ENCODE results near the gene FUZ.

FUZ gene

DNA sequence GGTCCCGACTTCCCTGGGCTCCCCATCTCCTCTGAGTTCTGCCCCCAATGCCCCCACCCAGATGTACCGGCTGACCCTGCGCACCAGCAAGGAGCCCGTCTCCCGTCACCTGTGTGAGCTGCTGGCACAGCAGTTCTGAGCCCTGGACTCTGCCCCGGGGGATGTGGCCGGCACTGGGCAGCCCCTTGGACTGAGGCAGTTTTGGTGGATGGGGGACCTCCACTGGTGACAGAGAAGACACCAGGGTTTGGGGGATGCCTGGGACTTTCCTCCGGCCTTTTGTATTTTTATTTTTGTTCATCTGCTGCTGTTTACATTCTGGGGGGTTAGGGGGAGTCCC lies 6.5 kb downstream of the FUZ start:
- no peak for DNase-seq

DNA sequence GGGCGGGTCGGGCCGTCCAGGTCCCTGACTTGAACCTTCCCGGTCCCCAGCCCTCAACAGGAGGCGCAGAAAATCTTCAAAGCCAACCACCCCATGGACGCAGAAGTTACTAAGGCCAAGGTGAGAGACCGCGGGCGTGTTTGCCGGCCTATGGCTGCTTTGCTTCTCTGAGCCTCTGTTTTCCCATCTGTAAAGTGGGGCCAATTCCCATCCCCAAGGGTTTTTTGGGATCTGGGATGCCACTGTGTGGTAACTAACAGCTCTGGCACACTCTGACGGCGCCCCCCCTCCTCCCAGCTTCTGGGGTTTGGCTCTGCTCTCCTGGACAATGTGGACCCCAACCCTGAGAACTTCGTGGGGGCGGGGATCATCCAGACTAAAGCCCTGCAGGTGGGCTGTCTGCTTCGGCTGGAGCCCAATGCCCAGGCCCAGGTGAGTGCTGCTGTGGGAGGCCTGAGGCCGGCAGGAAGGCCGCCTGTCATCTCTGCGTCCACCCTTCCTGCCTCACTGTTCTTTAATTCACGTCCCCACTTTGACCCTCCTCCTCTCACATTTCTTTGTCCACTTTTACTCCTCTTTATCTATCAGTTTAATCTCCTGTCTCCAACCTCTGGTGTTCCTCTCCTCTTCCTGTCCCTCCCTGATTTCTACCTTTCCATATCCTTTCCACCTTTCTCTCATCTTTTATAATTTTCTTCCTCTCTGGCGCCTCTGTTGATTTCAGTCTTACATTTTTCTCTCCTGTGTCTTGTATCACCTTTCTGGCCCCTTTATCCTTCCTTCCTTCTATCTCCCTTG lies 7.1 kb downstream of the FUZ start:
- no peak for DNase-seq

DNA sequence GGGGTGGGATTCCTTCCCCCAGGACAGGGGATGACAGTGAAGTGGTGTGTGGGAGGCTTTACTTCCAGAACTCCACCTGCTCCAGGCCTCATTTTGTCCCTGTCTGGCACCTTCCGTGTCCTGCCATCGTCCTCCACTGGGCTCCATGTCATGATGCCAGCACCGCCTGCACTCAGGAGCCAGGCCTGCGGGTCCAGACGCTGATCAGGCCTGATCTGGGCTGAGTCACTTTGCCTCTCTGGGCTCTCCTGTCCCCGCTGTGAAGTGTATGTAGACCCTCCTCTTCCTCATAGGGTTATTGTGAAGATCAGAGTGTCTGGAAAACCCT lies 9.6 kb downstream of the FUZ start:
- DNase-seq, result no peak

DNA sequence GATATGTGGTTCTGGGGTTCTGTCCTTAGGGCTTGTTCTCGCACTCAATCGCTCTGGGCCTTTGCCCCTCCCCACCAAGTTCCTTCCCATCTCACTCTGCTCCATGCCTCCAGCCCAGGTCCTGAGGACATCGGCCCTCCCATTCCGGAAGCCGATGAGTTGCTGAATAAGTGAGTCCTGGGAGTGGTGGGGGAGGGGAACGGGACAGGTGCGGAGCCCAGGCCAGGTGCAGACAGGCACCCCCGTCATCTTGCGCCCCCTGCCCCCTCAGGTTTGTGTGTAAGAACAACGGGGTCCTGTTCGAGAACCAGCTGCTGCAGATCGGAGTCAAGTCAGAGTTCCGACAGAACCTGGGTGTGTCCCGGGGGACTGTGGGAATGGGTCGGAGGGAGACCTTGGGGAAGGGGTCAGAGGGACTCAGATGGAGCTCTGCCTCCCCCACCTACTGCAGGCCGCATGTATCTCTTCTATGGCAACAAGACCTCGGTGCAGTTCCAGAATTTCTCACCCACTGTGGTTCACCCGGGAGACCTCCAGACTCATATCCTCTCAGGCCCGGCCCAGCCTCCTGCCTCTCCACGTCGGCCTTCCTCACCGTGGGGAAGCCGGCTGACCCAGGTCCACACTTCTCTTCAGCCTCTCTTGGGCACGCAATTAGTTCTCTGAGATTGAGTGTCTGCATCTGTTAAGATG lies 10.1 kb downstream of the FUZ start:
- DNase-seq, result no peak

DNA sequence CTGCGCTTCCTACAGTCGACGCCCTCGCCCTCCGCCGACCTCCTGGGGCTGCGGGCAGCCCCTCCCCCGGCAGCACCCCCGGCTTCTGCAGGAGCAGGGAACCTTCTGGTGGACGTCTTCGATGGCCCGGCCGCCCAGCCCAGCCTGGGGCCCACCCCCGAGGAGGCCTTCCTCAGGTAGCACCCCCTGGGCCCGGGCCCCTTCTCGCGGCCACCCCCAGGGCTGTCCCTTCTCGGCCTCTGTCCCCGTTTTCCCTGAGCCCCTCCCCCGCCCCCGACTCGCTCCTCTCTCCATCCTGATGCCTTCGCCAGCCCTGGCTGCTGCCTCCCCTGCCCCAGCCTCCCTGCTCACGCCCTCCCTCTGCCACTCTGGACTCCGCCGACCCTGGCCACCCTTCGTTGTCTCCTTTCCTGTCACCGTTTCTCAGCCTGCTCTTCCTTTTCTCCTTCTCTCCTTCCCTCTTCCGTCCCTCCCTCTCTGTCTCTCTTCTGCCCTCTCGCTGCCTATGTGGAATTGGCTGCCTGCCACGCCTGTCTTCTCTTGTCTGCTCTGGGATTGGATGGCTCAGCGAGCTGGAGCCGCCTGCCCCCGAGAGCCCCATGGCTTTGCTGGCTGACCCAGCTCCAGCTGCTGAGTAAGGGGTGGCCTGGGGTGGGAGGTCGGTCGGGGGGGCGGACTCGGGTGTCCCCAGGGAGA lies 11.0 kb downstream of the FUZ start:
- peak in 1 of 3 experiments; percentile 76 for DNase-seq

DNA sequence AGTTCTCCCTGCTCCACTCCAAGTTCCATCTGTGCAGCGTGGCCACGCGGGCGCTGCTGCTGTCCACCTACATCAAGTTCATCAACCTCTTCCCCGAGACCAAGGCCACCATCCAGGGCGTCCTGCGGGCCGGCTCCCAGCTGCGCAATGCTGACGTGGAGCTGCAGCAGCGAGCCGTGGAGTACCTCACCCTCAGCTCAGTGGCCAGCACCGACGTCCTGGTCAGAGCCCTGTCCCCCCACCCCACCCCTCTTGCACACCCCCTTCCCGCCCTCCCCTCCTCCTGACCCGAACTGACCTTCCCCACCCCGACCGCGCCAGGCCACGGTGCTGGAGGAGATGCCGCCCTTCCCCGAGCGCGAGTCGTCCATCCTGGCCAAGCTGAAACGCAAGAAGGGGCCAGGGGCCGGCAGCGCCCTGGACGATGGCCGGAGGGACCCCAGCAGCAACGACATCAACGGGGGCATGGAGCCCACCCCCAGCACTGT lies 11.6 kb downstream of the FUZ start:
- DNase-seq, result no peak

DNA sequence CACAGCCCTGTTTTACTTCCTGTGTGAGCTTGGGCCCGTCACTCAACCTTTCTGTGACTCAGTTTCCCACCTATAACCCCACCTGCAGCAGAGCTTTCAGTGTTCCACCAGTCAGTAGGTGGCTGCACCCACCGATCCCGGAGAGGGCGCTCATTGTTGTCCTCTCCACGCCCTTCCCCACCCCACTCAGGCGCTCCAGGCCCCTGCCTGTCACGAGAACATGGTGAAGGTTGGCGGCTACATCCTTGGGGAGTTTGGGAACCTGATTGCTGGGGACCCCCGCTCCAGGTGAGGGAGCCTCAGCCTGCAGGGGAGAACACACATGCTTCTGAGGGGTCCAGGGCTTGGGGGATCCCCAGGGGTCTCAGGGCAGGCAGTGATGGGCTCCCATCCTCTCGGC lies 12.3 kb downstream of the FUZ start:
- no peak for DNase-seq

DNA sequence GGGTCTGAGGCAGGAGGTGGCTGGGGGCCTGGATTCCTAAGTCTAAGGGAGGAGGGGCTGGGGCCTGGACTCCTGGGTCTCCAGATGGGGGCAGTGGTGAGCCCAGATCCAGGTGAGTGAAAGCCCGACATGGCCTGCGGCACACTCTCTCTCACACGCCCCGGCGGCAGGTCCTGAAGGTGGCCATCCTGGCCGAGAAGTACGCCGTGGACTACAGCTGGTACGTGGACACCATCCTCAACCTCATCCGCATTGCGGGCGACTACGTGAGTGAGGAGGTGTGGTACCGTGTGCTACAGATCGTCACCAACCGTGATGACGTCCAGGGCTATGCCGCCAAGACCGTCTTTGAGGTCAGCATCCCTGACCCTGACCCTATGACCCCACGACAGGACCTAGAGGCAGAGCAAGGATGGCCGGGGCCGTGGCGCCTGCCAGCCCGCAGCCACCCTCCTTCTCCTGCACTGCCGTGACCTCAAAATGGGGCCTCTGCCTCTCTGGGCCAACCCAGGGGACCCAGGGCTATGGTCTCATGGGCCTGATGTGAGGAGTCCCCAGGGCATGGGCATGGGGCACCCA lies 13.2 kb downstream of the FUZ start:
- DNase-seq, result no peak

DNA sequence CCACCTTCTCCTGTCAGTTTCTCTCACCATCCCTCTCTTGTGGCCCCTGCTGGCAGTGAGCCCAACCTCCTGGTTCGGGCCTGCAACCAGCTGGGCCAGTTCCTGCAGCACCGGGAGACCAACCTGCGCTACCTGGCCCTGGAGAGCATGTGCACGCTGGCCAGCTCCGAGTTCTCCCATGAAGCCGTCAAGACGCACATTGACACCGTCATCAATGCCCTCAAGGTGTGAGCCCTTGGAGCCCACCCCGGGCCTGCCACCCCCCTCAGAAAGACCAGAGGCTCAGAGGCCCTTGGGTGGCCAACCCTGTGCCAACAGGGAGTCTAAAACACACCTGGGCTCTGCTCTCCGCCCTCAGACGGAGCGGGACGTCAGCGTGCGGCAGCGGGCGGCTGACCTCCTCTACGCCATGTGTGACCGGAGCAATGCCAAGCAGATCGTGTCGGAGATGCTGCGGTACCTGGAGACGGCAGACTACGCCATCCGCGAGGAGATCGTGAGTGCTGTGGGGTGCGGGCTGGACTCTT lies 13.8 kb downstream of the FUZ start:
- DNase-seq, result no peak

DNA sequence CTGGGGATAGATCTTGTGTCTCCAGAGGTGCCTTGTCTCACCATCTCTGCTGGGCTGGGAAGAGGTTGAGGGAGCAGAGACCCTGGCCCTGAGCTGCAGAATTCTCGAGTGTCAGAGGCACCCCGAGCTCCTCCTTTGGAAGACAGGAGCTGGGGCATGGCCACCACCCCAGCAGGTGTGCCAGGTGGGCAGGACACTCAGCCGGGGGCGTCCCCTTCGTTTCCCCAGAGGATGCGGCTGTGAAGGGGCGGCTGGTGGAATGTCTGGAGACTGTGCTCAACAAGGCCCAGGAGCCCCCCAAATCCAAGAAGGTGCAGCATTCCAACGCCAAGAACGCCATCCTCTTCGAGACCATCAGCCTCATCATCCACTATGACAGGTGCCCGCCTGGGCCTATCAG lies 14.5 kb downstream of the FUZ start:
- DNase-seq, result no peak

DNA sequence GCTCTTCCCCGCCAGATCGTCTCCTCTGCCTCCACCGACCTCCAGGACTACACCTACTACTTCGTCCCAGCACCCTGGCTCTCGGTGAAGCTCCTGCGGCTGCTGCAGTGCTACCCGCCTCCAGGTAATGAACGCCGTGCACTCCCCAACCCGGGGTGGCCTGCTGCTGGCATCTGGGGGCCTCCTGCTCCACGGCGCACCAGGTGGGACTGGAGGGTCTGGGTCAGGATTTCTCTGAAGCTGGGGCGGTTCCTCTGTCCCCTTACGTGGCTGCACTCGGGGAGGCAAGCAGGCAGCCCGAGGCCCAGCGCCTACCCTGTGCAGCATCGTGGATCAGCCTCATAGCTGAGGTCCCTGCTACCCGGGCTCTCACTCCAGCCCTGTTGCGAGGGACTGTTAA lies 17.5 kb downstream of the FUZ start:
- no peak for DNase-seq

DNA sequence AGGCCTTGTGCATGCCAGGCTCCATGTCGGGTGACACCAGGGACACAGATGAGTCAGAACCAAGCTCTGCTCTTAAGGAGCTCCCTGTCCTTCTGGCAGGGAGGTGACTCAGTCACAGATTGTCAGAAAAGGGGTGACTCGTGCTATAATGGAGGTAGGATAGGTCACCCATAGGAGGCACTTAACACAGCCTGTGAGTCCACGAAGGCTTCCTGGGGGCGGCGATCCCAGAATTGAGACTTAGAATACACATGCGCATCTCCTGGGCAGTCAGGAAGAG lies 19.6 kb downstream of the FUZ start:
- DNase-seq, result no peak

DNA sequence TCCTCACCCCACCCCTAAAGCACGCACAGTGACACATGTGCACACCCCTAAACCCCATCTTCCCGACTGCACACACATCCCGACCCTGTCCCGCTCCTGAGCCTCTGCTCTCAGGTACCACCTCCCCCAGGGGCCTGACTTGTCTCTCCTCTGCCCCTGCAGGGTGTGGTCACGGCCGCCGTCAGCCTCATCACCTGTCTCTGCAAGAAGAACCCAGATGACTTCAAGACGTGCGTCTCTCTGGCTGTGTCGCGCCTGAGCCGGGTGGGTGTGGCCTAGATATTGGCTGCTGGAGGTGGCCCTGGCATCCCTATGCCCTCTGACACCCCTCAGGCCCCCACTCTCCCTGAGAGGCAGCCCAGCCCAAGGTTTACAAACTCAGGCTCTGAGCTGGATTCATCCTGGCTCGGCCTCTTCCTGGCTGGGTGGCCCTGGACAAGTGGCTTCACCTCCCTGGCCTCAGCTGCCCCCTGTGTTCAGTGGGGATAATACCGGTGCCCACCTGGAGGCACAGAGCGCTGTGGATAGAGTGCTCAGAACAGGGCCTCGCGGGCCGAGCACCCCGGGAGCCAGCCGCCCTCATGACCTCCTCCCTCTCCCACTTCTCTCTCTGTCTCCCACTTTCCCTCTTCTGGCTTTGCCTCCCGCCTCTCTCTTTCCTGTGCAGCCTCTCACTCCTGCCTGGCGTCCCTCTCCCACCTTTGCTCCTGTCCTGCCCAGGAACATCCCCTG lies 20.1 kb downstream of the FUZ start:
- DNase-seq, result no peak

DNA sequence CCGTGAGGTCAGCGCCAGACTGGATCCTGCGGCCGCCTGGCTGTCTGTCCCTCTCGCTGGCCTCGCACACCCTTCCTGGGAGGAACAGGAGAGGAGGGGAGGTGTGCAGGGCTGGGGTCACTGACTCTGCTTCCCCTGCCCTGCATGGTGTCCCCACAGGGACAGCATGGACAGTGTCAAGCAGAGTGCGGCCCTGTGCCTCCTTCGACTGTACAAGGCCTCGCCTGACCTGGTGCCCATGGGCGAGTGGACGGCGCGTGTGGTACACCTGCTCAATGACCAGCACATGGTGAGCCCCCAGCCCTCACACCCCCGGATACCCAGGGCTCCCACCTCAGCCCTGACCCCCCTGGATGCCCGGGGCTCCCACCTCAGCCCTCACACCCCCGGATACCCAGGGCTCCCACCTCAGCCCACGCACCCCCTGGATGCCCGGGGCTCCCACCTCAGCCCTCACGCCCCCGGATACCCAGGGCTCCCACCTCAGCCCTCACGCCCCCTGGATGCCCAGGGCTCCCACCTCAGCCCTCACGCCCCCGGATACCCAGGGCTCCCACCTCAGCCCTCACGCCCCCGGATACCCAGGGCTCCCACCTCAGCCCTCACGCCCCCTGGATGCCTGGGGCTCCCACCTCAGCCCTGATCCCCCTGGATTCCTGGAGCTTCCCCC lies 21.2 kb downstream of the FUZ start:
- no peak for DNase-seq

DNA sequence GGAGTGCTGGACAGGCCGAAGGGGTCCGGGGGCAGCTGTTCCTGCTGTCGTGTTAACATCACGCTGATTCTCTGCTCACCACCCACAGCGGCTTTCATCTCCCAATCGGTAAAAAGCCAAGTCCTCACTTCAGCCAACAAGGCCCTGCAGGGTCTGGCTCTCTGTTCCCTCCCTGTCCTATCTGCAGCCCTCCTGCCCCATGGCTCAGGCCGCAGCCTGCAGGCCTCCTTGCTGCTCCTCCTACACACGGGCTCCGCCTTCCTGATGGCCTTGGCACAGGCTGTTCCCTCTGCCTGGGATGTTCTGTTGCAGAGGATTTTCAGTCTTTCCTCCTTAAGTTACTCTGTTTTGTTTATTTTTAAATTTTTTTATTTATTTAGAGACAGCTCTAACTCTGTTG lies 22.2 kb downstream of the FUZ start:
- DNase-seq, result no peak

DNA sequence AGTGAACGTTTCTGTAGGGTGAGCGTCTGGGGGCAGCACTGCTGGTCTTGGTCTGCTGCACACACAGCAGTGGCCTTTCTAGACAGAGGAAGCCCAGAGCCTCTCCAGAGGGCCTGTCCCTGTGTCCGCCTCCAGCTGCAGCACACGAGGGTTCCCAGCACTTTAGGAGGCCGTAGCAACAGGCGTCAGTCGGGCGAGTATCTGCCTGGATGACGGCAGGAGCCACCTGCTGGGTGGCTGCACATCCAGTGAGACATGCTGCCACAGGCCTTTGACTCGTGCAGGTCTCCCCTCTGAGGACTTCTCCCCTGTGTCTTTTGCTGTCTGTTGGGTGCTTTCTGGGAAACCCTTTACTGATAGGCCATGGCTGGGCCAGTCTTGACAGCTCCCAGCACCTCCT lies 24.2 kb downstream of the FUZ start:
- no peak for DNase-seq

DNA sequence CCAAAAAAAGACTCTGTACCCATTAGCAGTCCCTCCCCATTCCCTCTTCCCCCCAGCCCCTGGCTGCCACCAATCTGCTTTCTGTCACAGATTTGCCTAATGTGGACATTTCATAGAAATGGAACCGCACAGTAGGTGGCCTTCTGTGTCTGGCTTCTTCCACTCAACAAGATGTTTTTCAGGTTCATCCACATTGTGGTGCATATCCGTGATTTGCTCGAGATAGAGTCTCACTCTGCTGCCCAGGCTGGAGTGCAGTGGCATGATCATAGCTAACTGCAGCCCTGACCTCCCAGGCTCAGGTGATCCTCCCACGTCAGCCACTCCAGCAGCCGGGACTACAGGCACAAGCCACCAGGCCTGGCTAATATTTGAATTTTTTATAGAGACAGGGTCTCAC lies 25.3 kb downstream of the FUZ start:
- DNase-seq, result no peak

DNA sequence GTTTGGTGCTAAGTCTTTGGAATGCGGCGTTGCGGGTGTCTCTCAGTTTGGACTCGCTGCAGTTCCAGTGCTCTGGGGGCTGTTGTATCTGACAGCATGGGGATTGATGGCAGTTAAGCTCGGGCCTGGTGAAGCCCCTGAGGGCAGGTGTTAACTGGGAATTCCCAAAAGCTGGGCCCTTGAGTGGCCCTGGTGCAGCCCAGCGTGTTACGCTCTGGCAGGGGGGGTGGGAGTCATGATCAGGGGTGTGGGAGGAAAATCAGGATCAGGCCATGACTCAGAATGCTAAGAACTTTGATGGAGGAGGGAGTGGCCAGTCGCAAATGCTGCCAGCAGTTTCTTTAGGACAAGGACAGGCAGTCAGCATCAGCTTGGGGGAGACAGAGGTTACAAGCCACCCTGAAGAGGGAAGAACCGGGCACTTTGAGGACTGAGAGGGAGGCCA lies 26.7 kb downstream of the FUZ start:
- no peak for DNase-seq

DNA sequence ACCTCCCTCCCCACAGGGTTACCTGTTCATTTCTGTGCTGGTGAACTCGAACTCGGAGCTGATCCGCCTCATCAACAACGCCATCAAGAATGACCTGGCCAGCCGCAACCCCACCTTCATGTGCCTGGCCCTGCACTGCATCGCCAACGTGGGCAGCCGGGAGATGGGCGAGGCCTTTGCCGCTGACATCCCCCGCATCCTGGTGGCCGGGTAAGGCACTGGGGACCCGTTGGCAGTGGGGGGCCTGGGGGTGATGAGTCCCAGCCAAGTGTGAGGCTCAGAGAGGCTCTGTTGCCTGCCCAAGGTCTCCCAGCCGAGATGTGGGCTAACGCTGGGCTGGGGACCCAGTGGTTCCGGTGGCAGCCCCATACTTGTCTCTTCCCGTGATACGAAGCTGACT lies 30.6 kb downstream of the FUZ start:
- no peak for DNase-seq

DNA sequence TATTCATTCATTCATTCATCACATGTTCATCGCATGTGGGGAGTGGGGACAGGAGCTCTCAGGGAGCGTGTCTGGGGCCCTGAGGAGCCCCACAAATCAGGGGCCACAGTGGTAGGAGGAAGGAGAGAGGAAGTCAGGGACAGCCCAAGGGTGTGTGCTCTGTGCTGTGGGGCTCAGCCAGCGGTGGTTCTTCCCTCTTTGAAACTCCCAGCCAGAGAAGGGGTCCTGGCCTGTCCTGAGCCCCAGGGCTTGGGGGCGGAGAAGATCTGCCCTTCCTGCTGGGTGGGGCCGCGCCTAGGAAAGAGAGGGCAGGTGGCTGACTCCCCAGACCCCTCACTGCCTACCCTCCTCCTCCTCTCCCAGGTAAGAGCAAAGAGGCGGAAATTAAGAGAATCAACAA lies 31.7 kb downstream of the FUZ start:
- DNase-seq, result no peak

DNA sequence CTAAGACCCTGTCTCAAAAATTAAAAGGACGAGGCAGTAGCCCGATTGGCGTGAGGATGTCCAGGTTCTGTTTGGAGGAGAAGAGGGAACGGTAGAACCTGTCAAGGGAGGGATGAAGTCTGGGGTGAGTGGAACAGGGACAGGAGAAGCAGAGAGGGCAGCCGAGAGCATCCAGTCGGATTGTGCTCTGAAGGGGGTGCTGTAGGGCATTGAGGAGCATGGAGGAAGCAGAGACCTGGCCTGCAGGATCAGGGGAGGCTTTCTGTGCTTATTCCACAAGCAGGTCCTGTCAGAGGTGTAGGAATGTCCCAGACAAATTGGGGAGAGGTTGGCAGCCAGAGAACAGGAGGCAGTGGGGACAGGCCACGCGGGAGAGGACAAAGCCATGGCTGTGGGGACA lies 32.2 kb downstream of the FUZ start:
- no peak for DNase-seq

DNA sequence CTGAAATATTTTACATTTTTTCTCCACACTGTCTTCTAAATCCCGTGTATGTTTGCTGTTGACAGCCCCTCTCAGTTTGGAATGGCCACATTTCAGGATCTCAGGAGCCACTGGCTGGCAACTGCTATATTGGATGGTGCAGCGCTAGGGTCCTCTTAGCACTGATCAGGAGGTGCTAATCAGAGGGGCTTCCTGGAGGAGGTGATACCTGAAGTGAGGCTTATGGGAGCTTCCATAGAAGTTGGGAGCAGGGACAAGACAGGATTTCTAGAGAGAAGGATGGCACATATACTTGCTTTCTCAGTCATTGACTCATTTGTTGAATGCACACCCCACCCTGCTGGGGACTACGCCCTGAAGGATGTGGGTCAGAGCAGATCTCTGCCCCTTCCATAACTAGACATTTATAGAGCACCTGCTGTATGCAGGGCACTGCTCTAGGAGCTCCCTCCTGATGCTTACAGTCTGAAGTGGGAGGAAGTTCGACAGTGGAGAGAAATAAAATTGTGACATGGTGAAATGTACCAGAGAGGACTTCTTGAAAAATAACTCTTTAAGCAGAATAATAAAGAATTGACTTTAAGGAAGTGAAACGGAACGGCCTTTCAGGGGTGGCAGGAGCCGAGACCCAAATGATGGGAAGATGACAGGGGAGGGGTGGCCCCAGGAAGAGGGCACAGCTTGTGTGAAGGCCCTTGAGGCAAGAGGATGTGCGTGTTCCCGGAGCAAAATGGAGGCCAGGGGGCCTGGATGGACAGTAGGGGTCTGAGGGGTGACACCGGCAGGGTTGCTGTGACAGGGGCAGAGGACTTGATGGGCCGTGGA lies 33.1 kb downstream of the FUZ start:
- no peak for DNase-seq
